GM19463 (cell line): ENCODE measurements around the gene PLA2G6.
"Not testable (repeated sequence)": the region's sequence is repeated elsewhere in the genome, so short reads cannot be mapped to it uniquely, and the experiment has no call there.

Source experiments
- ATAC-seq: cut with Tn5 transposase; IDR thresholded peaks from one replicate; pipeline ENCODE4 v1.9.1; 2021; ENCODE audit warnings: mild to moderate bottlenecking, moderate library complexity; ENCODE audit not compliant: unreplicated experiment

PLA2G6 gene

GRCh38 chr22:38171927-38172831 is 9.5 kb downstream of the PLA2G6 start:
- ATAC-seq, result no peak

GRCh38 chr22:38170469-38170868 is 11.2 kb downstream of the PLA2G6 start:
- ATAC-seq, result no peak

DNA sequence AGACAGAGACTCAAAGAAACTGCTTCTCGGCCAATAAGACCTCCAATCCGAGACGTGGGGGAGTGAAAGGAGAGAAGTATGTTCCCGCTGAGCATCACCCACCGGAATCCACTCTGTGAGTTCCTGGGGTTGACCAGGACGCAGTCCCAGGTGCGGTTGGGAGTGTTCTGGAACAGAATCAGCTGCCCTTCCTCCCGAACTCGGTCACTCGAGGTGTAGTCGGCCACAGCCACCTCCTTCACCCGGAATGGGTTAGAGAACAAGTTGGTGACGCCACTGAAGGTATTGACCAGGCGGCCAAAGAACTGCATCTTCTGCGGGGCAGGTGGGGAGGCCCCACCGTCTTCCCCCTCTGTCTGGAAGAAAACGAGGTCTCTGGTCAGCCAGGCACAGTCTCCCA is 12.5 kb downstream of the PLA2G6 start:
- ATAC-seq, result no peak

GRCh38 chr22:38167988-38168407 is 13.6 kb downstream of the PLA2G6 start:
- no peak for ATAC-seq

- no peak for ATAC-seq
These were observed 15.6 kb downstream of the PLA2G6 start for GRCh38 chr22:38165922-38166593.

GRCh38 chr22:38164551-38164918 is 17.1 kb downstream of the PLA2G6 start:
- ATAC-seq, result no peak

GRCh38 chr22:38163844-38164550 is 17.6 kb downstream of the PLA2G6 start:
- no peak for ATAC-seq

GRCh38 chr22:38162881-38163843 is 18.5 kb downstream of the PLA2G6 start:
- ATAC-seq, result peak; percentile 57

- no peak for ATAC-seq
These were observed 25.9 kb downstream of the PLA2G6 start for GRCh38 chr22:38155703-38156102.

DNA sequence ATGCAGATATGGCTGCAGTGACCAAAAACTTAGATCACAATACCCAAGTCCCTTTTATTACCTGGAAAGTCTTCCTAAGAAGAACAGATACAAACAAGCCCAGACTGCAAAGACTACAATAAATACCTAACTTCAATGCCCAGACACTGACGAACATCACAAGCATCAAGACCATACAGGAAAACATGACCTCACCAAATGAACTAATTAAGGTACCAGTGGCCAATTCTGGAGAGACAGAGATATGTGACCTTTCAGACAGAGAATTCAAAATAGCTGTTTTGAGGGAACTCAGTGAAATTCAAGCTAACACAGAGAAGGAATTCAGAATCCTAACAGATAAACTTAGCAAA is 27.1 kb downstream of the PLA2G6 start:
- not testable (repeated sequence) for ATAC-seq

GRCh38 chr22:38153821-38154562 is 27.6 kb downstream of the PLA2G6 start:
- ATAC-seq, result no peak

GRCh38 chr22:38151126-38151500 is 30.5 kb downstream of the PLA2G6 start:
- ATAC-seq, result no peak

GRCh38 chr22:38148245-38148644 is 33.4 kb downstream of the PLA2G6 start:
- ATAC-seq, result no peak

- not testable (repeated sequence) for ATAC-seq
These were observed 35.5 kb downstream of the PLA2G6 start for GRCh38 chr22:38146166-38146565.

GRCh38 chr22:38144025-38144405 is 37.6 kb downstream of the PLA2G6 start:
- ATAC-seq, result no peak

GRCh38 chr22:38142606-38143005 is 39.0 kb downstream of the PLA2G6 start:
- no peak for ATAC-seq

- no peak for ATAC-seq
These were observed 40.2 kb downstream of the PLA2G6 start for GRCh38 chr22:38141217-38141973.

DNA sequence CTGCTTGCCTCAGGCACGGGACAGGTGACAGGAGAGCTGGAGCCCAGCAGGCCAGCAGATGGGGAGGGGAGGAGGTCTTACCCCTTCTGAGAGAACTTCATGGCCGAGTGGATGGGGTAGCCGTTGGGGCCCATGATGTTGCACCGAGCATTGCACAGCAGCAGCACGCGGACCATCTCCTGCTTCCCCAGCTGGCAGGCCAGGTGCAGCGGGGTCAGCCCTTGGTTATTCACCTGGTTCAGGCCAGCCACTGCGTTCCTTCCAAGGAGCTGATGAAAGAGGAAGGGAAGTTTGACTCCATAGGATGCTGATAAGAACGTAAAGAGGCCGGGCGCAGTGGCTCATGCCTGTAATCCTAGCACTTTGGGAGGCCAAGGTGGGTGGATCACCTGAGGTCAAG is 41.7 kb downstream of the PLA2G6 start:
- ATAC-seq, result no peak

DNA sequence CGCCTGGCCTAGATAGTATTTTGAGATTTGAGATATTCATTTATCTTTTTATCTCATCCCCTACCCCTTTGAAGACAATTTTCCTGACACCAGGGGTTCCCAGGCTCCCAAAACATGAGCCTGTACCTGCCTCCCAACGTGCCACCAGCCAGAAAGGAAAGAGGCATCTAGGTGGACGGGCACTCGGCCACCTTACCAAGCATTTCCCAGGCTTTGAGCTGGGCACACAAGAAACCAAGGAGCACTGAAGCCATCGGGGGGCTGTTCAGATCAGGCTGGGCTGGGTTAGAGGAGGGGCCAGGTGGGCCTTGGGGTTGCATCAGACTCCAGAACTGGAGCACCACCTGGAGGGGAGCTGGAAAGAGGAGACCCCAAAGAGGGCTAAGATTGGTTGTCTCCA is 42.7 kb downstream of the PLA2G6 start:
- no peak for ATAC-seq
